K562 (cell line): ENCODE measurements around the gene ADCY9. TPM values are rescaled to one million over a fixed set of nuclear protein-coding genes. Genes with fewer than 3 reads are reported as not detected.

Experiments
- CTCF ChIP-seq, 3 experiments: IDR thresholded peaks in 2 of 3; conservative IDR thresholded peaks in 1 of 3; 2 replicates each; pipeline ENCODE4 v1.5.1; 2011 to 2012; ENCODE audit warnings: low read length in 3 of 3, mild to moderate bottlenecking in 3 of 3, control low read depth in 2 of 3, improper control_type of control experiment in 1 of 3, inconsistent platforms in 1 of 3, low read depth in 1 of 3, mixed read lengths in 1 of 3, moderate library complexity in 1 of 3; ENCODE audit not compliant: insufficient read depth in 2 of 3
- NKRF ChIP-seq: fragments of 450-650 bp; IDR thresholded peaks from 2 replicates; pipeline ENCODE4 v1.6.1; 2016; ENCODE audit warnings: borderline replicate concordance
- RAD21 ChIP-seq, 2 experiments: fragments of 250-450 bp in 1 of 2; fragments of 450-650 bp in 1 of 2; sonication (Bioruptor Pico) in 1 of 2; formaldehyde crosslinking in 1 of 2; IDR thresholded peaks in 1 of 2; conservative IDR thresholded peaks in 1 of 2; 2 replicates each; pipeline versions ENCODE4 v1.4.0 to v1.8.0; 2020 to 2022; ENCODE audit warnings: mild to moderate bottlenecking in 2 of 2, moderate library complexity in 1 of 2
- REST ChIP-seq, 2 experiments: fragments of 450-650 bp; formaldehyde crosslinking in 1 of 2; IDR thresholded peaks; 2 replicates each; pipeline versions ENCODE4 v1.4.0 to v1.6.1; 2014 to 2020; ENCODE audit warnings: mild to moderate bottlenecking in 2 of 2, borderline replicate concordance in 1 of 2, low read depth in 1 of 2
- RFX5 ChIP-seq: IDR thresholded peaks from 2 replicates; pipeline ENCODE4 v1.6.1; 2011; ENCODE audit warnings: low read depth, mild to moderate bottlenecking, improper control_type of control experiment, low read length
- THRB ChIP-seq: fragments of 450-650 bp; formaldehyde crosslinking; conservative IDR thresholded peaks from 2 replicates; pipeline ENCODE4 v1.4.0; 2022; ENCODE audit warnings: mild to moderate bottlenecking, missing genetic modification characterization
- ZBTB2 ChIP-seq: fragments of 450-650 bp; IDR thresholded peaks from 2 replicates; pipeline ENCODE4 v1.6.1; 2016; ENCODE audit warnings: antibody characterized with exemption
- ZNF444 ChIP-seq: fragments of 250-450 bp; sonication (Bioruptor Pico); IDR thresholded peaks from 2 replicates; pipeline ENCODE4 v1.4.0; 2020; ENCODE audit warnings: mild to moderate bottlenecking, moderate library complexity
- ZNF449 ChIP-seq: fragments of 250-450 bp; sonication (Bioruptor Pico); IDR thresholded peaks from 2 replicates; pipeline ENCODE4 v1.8.0; 2022; ENCODE audit warnings: moderate library complexity, mild to moderate bottlenecking, inconsistent platforms
- polyA plus RNA-seq, 8 experiments: library from polyadenylated mRNA; depleted of rRNA in 4 of 8; stranded (reverse) in 5 of 8; unstranded in 3 of 8; fragments of >200 nt; fragmentation: Nextera tagmentation in 2 of 8; fragmentation: Illumina TruSeq in 1 of 8; extraction: Ambion mirVana in 2 of 8; extraction: Trizol in 1 of 8; gene quantifications; 2 replicates each; pipeline versions ENCODE4 v1.2.1 to v1.2.3, GENCODE V29; 2011 to 2014; ENCODE audit warnings: inconsistent platforms in 1 of 8, missing spikeins in 1 of 8
- total RNA-seq, 7 experiments: library from RNA; depleted of rRNA in 6 of 7; stranded (reverse); fragments of >200 nt in 6 of 7; fragmentation: Illumina TruSeq in 2 of 7; extraction: Trizol in 2 of 7; gene quantifications; 2 replicates each; pipeline versions ENCODE4 v1.2.1 to v1.2.3, GENCODE V29; 2011 to 2021; ENCODE audit warnings: low replicate concordance in 1 of 7

ADCY9 gene
- total and polyA plus RNA-seq, 9 of the 15 experiments (the other 6 are each of a cell fraction or from before 2014, with no cell fraction given), result 0.03 to 0.29 (median 0.17) TPM

- no peak for TF ChIP-seq REST (IDR thresholded peaks at IDR 0.05; ENCODE audit: borderline replicate concordance)
- TF ChIP-seq REST (CRISPR knock-in tag; IDR thresholded peaks at IDR 0.05; ENCODE audit: low read depth), result no peak
- no peak for TF ChIP-seq NKRF
- TF ChIP-seq RFX5, result no peak
- TF ChIP-seq ZNF444 (CRISPR knock-in tag), result no peak
- TF ChIP-seq CTCF (IDR thresholded peaks at IDR 0.05 in 2 of 3, conservative IDR thresholded peaks at IDR 0.05 in 1 of 3; ENCODE audit: insufficient read depth in 2 of 3, low read depth in 1 of 3, low read length in 3 of 3), result 0 out of 6 replicates have a peak, but pooled peaks of 1 of the 3 experiments have one; percentile 3
- TF ChIP-seq THRB (CRISPR knock-in tag), result no peak
- TF ChIP-seq ZNF449, result no peak
- no peak for TF ChIP-seq ZBTB2
- peak in 1 of 2 experiments; percentile 26; a peak in 2 of 4 replicates for TF ChIP-seq RAD21 (CRISPR knock-in tag; conservative IDR thresholded peaks at IDR 0.05 in 1 of 2, IDR thresholded peaks at IDR 0.05 in 1 of 2)
Observed at GRCh38 chr16:3954411-3954921, 161.8 kb downstream of the ADCY9 start (continued).
